ENCODE measurements around the gene ARID3B. TPM values are rescaled to one million over a fixed set of nuclear protein-coding genes. Genes with fewer than 3 reads are reported as not detected.

The ARID3B gene
- polyA plus RNA-seq, 1 experiment: 1.6 TPM

GRCh38 chr15:74605795-74606150, 64.8 kb downstream of the ARID3B start:
- no peak for TF ChIP-seq CTCF (IDR thresholded peaks at IDR 0.05; ENCODE audit: low read depth, low read length)
- no peak overlapping the region for H3K27ac ChIP-seq (ENCODE audit: low read depth, low read length)
- H3K9me3 ChIP-seq (ENCODE audit: control insufficient read depth, insufficient read depth, low read length): no peaks in the 10 kb centered on the region; the same call in 1 of the 2 replicates
- CTCF ChIA-PET: no interaction called here
- no peak for DNase-seq (ENCODE audit: low read depth, low spot score)
- H3K27me3 ChIP-seq (ENCODE audit: control insufficient read depth, insufficient read depth, low read length): peaks cover 23% of the 10 kb centered on the region
- POLR2A ChIA-PET: interaction anchor here (0.6 kb wide), 1 partner anchor 148 kb away, joined by 5 read pairs; no protein-coding TSS in a partner anchor
- no peak overlapping the region for H3K4me3 ChIP-seq (ENCODE audit: low read depth, low read length)

GRCh38 chr15:74608786-74609185, 67.8 kb downstream of the ARID3B start:
- no peak for TF ChIP-seq CTCF (IDR thresholded peaks at IDR 0.05; ENCODE audit: low read depth, low read length)
- peaks cover 31% of the 10 kb centered on the region for H3K27me3 ChIP-seq (ENCODE audit: control insufficient read depth, insufficient read depth, low read length)
- no peak for DNase-seq (ENCODE audit: low read depth, low spot score)
- CTCF ChIA-PET: no interaction called here
- no peaks in the 10 kb centered on the region; the same call in 1 of the 2 replicates for H3K9me3 ChIP-seq (ENCODE audit: control insufficient read depth, insufficient read depth, low read length)
- no peak overlapping the region for H3K4me3 ChIP-seq (ENCODE audit: low read depth, low read length)
- POLR2A ChIA-PET: no interaction called here
- H3K27ac ChIP-seq (ENCODE audit: low read depth, low read length): no peak overlapping the region

GRCh38 chr15:74609938-74610301, 68.9 kb downstream of the ARID3B start:
- Histone ChIP-seq H3K9me3 (ENCODE audit: control insufficient read depth, insufficient read depth, low read length) (no peaks in the 10 kb centered on the region; the same call in 1 of the 2 replicates), H3K4me3 (ENCODE audit: low read depth, low read length) (no peak overlapping the region), H3K27ac (ENCODE audit: low read depth, low read length) (no peak overlapping the region), H3K27me3 (ENCODE audit: control insufficient read depth, insufficient read depth, low read length) (peaks cover 31% of the 10 kb centered on the region)
- POLR2A ChIA-PET: interaction anchor here (0.5 to 1.9 kb wide), 3 partner anchors 21 to 149 kb away, joined by 3 to 6 read pairs (median 4); partner anchors contain the start of gene UBL7
- DNase-seq (ENCODE audit: low read depth, low spot score): no peak
- no peak for TF ChIP-seq CTCF (IDR thresholded peaks at IDR 0.05; ENCODE audit: low read depth, low read length)
- CTCF ChIA-PET: no interaction called here

GRCh38 chr15:74610302-74610951, 69.4 kb downstream of the ARID3B start:
- CTCF ChIA-PET: no interaction called here

More at GRCh38 chr15:74610302-74610951, 69.4 kb downstream of the ARID3B start:
- POLR2A ChIA-PET: interaction anchor here (0.5 to 1.9 kb wide), 3 partner anchors 22 to 149 kb away, joined by 3 to 6 read pairs (median 4); partner anchors contain the start of gene UBL7
- Histone ChIP-seq H3K9me3 (ENCODE audit: control insufficient read depth, insufficient read depth, low read length) (no peaks in the 10 kb centered on the region; the same call in 1 of the 2 replicates), H3K4me3 (ENCODE audit: low read depth, low read length) (no peak overlapping the region), H3K27ac (ENCODE audit: low read depth, low read length) (no peak overlapping the region), H3K27me3 (ENCODE audit: control insufficient read depth, insufficient read depth, low read length) (peaks cover 31% of the 10 kb centered on the region)
- DNase-seq (ENCODE audit: low read depth, low spot score): no peak
- no peak for TF ChIP-seq CTCF (IDR thresholded peaks at IDR 0.05; ENCODE audit: low read depth, low read length)
